SK-N-SH (cell line): ENCODE measurements around the gene LRP4. TPM values are rescaled to one million over a fixed set of nuclear protein-coding genes. Genes with fewer than 3 reads are reported as not detected.

Experiments
- CTCF ChIA-PET: fragments of 300-600, 350-600 bp; formaldehyde crosslinking; extraction: SDS; loops from one replicate; lab custom pipeline; 2021; lab: Yijun Ruan, JAX
- POLR2A ChIA-PET: fragments of 350-600 bp; sonication (Branson Sonifier 250); formaldehyde crosslinking; extraction: SDS; loops from one replicate; lab custom pipeline; 2020; ENCODE audit warnings: antibody characterized with exemption, inconsistent platforms; lab: Yijun Ruan, JAX
- DNase-seq: peaks from one replicate; pipeline ENCODE4 v3.0.0; 2012
- H2AFZ ChIP-seq: fragments of 200-600 bp; sonication (generic); 2 replicates; pipeline ENCODE4 v1.8.1; 2016; ENCODE audit warnings: antibody characterized with exemption, mild to moderate bottlenecking, low read depth
- H3F3A ChIP-seq: fragments of 200-600 bp; sonication (generic); replicated peaks from 2 replicates; pipeline ENCODE3; 2016; ENCODE audit warnings: antibody characterized with exemption, mild to moderate bottlenecking; ENCODE audit not compliant: insufficient read depth
- H3K27ac ChIP-seq, 2 experiments: fragments of 200-500 bp in 1 of 2; fragments of 200-600 bp in 1 of 2; sonication (Bioruptor generic) in 1 of 2; sonication (generic), shearing (Covaris generic) in 1 of 2; 2 replicates each; pipeline versions ENCODE4 v1.5.1 to v1.6.1; 2014 to 2016; ENCODE audit warnings: low read depth in 2 of 2, inconsistent platforms in 1 of 2, low read length in 1 of 2, mild to moderate bottlenecking in 1 of 2, mixed read lengths in 1 of 2
- H3K27me3 ChIP-seq: fragments of 200-600 bp; sonication (generic), shearing (Covaris generic); 2 replicates; pipeline ENCODE4 v1.6.1; 2016; ENCODE audit warnings: mixed run types; ENCODE audit not compliant: insufficient read depth
- H3K36me3 ChIP-seq, 2 experiments: fragments of 200-500 bp in 1 of 2; fragments of 200-600 bp in 1 of 2; sonication (Bioruptor generic) in 1 of 2; sonication (generic) in 1 of 2; replicated peaks in 1 of 2; 2 replicates each; pipeline versions ENCODE3 to v1.5.1; 2014 to 2016; ENCODE audit warnings: low read length in 1 of 2, mild to moderate bottlenecking in 1 of 2; ENCODE audit not compliant: insufficient read depth in 2 of 2, control insufficient read depth in 1 of 2
- H3K4me1 ChIP-seq, 2 experiments: fragments of 200-500 bp in 1 of 2; fragments of 200-600 bp in 1 of 2; sonication (Bioruptor generic) in 1 of 2; sonication (generic), shearing (Covaris generic) in 1 of 2; 2 replicates each; pipeline versions ENCODE4 v1.5.1 to v1.6.1; 2014 to 2016; ENCODE audit warnings: low read depth in 1 of 2, low read length in 1 of 2, mixed run types in 1 of 2; ENCODE audit not compliant: insufficient read depth in 2 of 2, control insufficient read depth in 1 of 2
- H3K4me2 ChIP-seq: fragments of 200-600 bp; sonication (generic), shearing (Covaris generic); 2 replicates; pipeline ENCODE4 v1.6.1; 2017; ENCODE audit warnings: mixed run types
- H3K4me3 ChIP-seq, 2 experiments: fragments of 200-500 bp in 1 of 2; fragments of 200-600 bp in 1 of 2; sonication (Bioruptor generic) in 1 of 2; sonication (generic), shearing (Covaris generic) in 1 of 2; 2 replicates each; pipeline versions ENCODE4 v1.5.1 to v1.8.1; 2014 to 2016; ENCODE audit warnings: low read depth in 2 of 2, inconsistent platforms in 1 of 2, low read length in 1 of 2, mild to moderate bottlenecking in 1 of 2, mixed read lengths in 1 of 2, moderate library complexity in 1 of 2
- H3K79me2 ChIP-seq: fragments of 200-600 bp; sonication (generic); 2 replicates; pipeline ENCODE4 v1.8.1; 2017; ENCODE audit warnings: mild to moderate bottlenecking; ENCODE audit not compliant: insufficient read depth
- H3K9ac ChIP-seq: fragments of 200-600 bp; sonication (generic); 2 replicates; pipeline ENCODE4 v1.6.1; 2017; ENCODE audit warnings: mixed run types
- H3K9me2 ChIP-seq: fragments of 200-600 bp; sonication (generic); 2 replicates; pipeline ENCODE4 v1.6.1; 2017; ENCODE audit warnings: mixed run types
- H3K9me3 ChIP-seq: fragments of 200-600 bp; sonication (generic); 2 replicates; pipeline ENCODE4 v1.6.1; 2017; ENCODE audit warnings: mixed run types, mild to moderate bottlenecking, moderate library complexity
- H4K20me1 ChIP-seq: fragments of 200-600 bp; sonication (generic); 2 replicates; pipeline ENCODE4 v1.6.1; 2017; ENCODE audit warnings: mild to moderate bottlenecking, mixed run types; ENCODE audit not compliant: insufficient read depth
- ELF1 ChIP-seq: IDR thresholded peaks from 2 replicates; pipeline ENCODE4 v1.4.0; 2012
- EP300 ChIP-seq, 2 experiments: IDR thresholded peaks; 2 replicates each; pipeline versions ENCODE4 v1.4.0 to v1.6.1; 2012; ENCODE audit warnings: borderline replicate concordance in 1 of 2, low read depth in 1 of 2, low read length in 1 of 2
- EZH2phosphoT487 ChIP-seq: fragments of 200-600 bp; sonication (generic); IDR thresholded peaks from 2 replicates; pipeline ENCODE4 v1.6.1; 2017; ENCODE audit warnings: low read depth, mixed run types, mild to moderate bottlenecking, antibody characterized with exemption, moderate library complexity, borderline replicate concordance
- FOSL2 ChIP-seq: IDR thresholded peaks from 2 replicates; pipeline ENCODE4 v1.4.0; 2012; ENCODE audit warnings: low read depth, mild to moderate bottlenecking, moderate library complexity, borderline replicate concordance
- JUND ChIP-seq: IDR thresholded peaks from 2 replicates; pipeline ENCODE4 v1.4.0; 2012
- MEF2A ChIP-seq: IDR thresholded peaks from 2 replicates; pipeline ENCODE4 v1.4.0; 2012; ENCODE audit warnings: low read depth, borderline replicate concordance
- NFIC ChIP-seq: IDR thresholded peaks from 2 replicates; pipeline ENCODE4 v1.4.0; 2012; ENCODE audit warnings: borderline replicate concordance
- PBX3 ChIP-seq: IDR thresholded peaks from 2 replicates; pipeline ENCODE4; 2012
- RCOR1 ChIP-seq: fragments of 150-350 bp; IDR thresholded peaks from 2 replicates; pipeline ENCODE4 v1.6.1; 2017; ENCODE audit warnings: antibody characterized with exemption, low read length
- REST ChIP-seq: IDR thresholded peaks from 2 replicates; pipeline ENCODE4 v1.6.1; 2012; ENCODE audit warnings: mild to moderate bottlenecking, low read depth, low read length, moderate library complexity
- RFX5 ChIP-seq: IDR thresholded peaks from 2 replicates; pipeline ENCODE4 v1.6.1; 2012; ENCODE audit warnings: mild to moderate bottlenecking, improper control_type of control experiment, low read length
- SIN3A ChIP-seq: IDR thresholded peaks from 2 replicates; pipeline ENCODE4 v1.6.1; 2012; ENCODE audit warnings: low read depth, mild to moderate bottlenecking, low read length, moderate library complexity, borderline replicate concordance
- TAF1 ChIP-seq: IDR thresholded peaks from 2 replicates; pipeline ENCODE4 v1.6.1; 2012; ENCODE audit warnings: low read depth, mild to moderate bottlenecking, low read length, moderate library complexity, borderline replicate concordance
- TCF12 ChIP-seq: IDR thresholded peaks from 2 replicates; pipeline ENCODE4 v1.4.0; 2012
- TEAD4 ChIP-seq: IDR thresholded peaks from 2 replicates; pipeline ENCODE4 v1.4.0; 2012; ENCODE audit warnings: mild to moderate bottlenecking, borderline replicate concordance; ENCODE audit not compliant: insufficient read depth
- YY1 ChIP-seq: IDR thresholded peaks from 2 replicates; pipeline ENCODE4 v1.4.0; 2012; ENCODE audit warnings: low read depth, mild to moderate bottlenecking
- WGBS: methylation state at CpG from one replicate; pipeline ENCODE4 v1.1.6; 2017; ENCODE audit warnings: low lambda C conversion rate; 5-methylcytosine and 5-hydroxymethylcytosine counted together
- polyA plus RNA-seq, 3 experiments: library from polyadenylated mRNA; depleted of rRNA; stranded (reverse); fragments of >200 nt; gene quantifications; 2 replicates each; pipeline ENCODE4 v1.2.3, GENCODE V29; 2012

Gene LRP4
- polyA plus RNA-seq, 1 of the 3 experiments (the other 2 are of a cell fraction) = 10.9 TPM

- Histone ChIP-seq H3K4me2 (peak overlapping the region; percentile 66), H3F3A (peaks cover 34% of the 10 kb centered on the region), H2AFZ (no peak overlapping the region), H3K9me2 (no peaks in the 10 kb centered on the region), H4K20me1 (no peaks in the 10 kb centered on the region), H3K4me1 (peaks cover 11 to 26% of the 10 kb centered on the region in 2 experiments), H3K9me3 (no peaks in the 10 kb centered on the region), H3K4me3 (no peak overlapping the region; a peak in 1 of 4 replicates), H3K27ac (peak overlapping the region; percentile 43 to 82), H3K36me3 (peaks cover 6 to 16% of the 10 kb centered on the region in 2 experiments), H3K27me3 (no peaks in the 10 kb centered on the region), H3K79me2 (peaks cover 33% of the 10 kb centered on the region), H3K9ac (no peak overlapping the region; the same call in 1 of the 2 replicates)
- POLR2A ChIA-PET = no interaction called here
- CTCF ChIA-PET = interaction anchor here (1.4 to 2.2 kb wide), 2 partner anchors 28 to 206 kb away, joined by 4 to 7 read pairs; no protein-coding TSS in a partner anchor
- TF ChIP-seq RCOR1 = no peak
- no peak for TF ChIP-seq EZH2phosphoT487
- TF ChIP-seq REST = no peak
- no peak for TF ChIP-seq NFIC
- no peak for TF ChIP-seq MEF2A
- TF ChIP-seq ELF1 = no peak
- no peak for TF ChIP-seq PBX3
- no peak for TF ChIP-seq TEAD4
- WGBS = 69% methylated on average over 3 of the region's 3 CpGs
- no peak for DNase-seq
Observed at GRCh38 chr11:46947399-46948077, 29.2 kb upstream of the LRP4 start.

GRCh38 chr11:46944356-46945075 lies 26.2 kb upstream of the LRP4 start:
- Histone ChIP-seq H3K27ac (no peak overlapping the region; a peak in 1 of 4 replicates), H4K20me1 (no peaks in the 10 kb centered on the region), H3F3A (peaks cover 34% of the 10 kb centered on the region), H3K4me1 (peaks cover 11 to 17% of the 10 kb centered on the region in 2 experiments), H3K9ac (no peak overlapping the region), H2AFZ (no peak overlapping the region), H3K27me3 (no peaks in the 10 kb centered on the region), H3K4me2 (no peak overlapping the region), H3K4me3 (no peak overlapping the region), H3K79me2 (peaks cover 40% of the 10 kb centered on the region; the same call in 1 of the 2 replicates), H3K9me2 (no peaks in the 10 kb centered on the region), H3K36me3 (peaks cover 12 to 18% of the 10 kb centered on the region in 2 experiments), H3K9me3 (no peaks in the 10 kb centered on the region)
- CTCF ChIA-PET = interaction anchor here (0.7 to 6.9 kb wide), 3 partner anchors 26 to 415 kb away, joined by 3 to 27 read pairs (median 3); partner anchors contain the start of gene LRP4
- over 99% methylated on average over 4 of the region's 4 CpGs for WGBS
- DNase-seq = no peak
- POLR2A ChIA-PET = interaction anchor here (1.4 kb wide), 1 partner anchor 8 kb away, joined by 3 read pairs; the partner anchor contains the start of gene CSTPP1
- TF ChIP-seq TAF1 (no peak), JUND (no peak), FOSL2 (no peak), YY1 (no peak), TCF12 (no peak), RCOR1 (no peak), REST (no peak), RFX5 (no peak), TEAD4 (no peak), MEF2A (no peak), EP300 (IDR thresholded peaks at IDR 0.05; ENCODE audit: borderline replicate concordance in 1 of 2, low read depth in 1 of 2, low read length in 1 of 2) (no peak), SIN3A (no peak), EZH2phosphoT487 (no peak)
- TF ChIP-seq, all 33 proteins: peak for 0
